ENCODE data around the gene GSTT4. TPM values are rescaled to one million over a fixed set of nuclear protein-coding genes. Genes with fewer than 3 reads are reported as not detected.
"Not testable (repeated sequence)": the region's sequence is repeated elsewhere in the genome, so short reads cannot be mapped to it uniquely, and the experiment has no call there.

Gene GSTT4
- total RNA-seq, 1 donor from 2014 or later, result not detected

DNA sequence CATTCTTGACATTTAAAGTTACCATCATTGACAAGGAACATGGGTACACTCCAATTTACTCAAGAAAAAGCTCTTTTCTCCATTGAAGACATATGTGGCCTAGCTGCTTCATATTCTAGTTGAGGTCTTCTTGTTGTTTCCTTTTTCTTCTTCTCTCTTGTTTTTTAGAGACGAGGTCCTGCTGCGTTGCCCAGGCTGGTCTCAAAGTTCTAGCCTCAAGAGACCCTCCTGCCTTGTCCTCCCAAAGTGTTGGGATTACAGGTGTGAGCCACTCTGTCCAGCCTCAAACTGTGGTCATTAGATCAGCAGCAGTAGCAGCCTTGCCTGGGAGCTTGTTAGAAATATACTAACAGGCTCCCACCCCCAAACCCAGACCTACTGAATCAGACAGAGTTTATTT is 12.2 kb downstream of the GSTT4 start:
- intact Hi-C loops (cut with micrococcal nuclease), result loop anchor here (10.0 kb wide), 1 partner anchor 48 kb away; no protein-coding TSS in a partner anchor

DNA sequence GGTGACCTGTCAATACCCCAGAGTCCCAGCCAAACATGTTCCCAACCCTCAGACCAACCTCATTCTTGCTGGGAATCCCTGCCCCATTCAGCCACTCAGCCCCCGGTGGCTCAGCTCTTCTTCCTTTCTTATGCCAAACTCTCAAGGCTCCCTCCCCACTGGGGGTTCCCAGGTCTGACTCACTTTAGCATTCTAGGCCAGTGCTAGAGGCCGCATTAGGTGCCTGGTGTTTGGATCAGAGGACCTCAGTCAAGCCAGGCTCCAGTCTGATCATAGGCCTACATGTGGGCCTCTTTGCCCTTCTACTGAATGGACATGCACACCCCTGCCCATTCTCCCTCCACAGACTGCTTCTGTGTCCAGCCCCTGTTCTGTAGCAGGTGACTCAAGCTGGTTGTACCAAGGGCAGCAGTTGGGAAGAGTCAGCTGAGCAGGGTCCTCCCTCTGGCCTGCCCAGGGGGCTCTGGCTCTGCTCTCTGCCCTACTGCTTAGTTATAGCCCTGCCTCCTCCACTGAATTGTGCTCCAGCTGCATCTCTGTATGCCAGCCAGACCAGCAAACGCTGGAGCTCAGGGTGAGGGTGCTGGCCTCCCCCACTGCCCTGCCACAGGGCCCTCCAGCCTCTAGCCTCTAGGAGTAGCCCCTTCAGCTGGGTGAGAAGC is 15.5 kb downstream of the GSTT4 start:
- intact Hi-C loops (cut with micrococcal nuclease), result loop anchor here (10.0 kb wide), 2 partner anchors 45 to 255 kb away; partner anchors contain the start of gene GGT5

DNA sequence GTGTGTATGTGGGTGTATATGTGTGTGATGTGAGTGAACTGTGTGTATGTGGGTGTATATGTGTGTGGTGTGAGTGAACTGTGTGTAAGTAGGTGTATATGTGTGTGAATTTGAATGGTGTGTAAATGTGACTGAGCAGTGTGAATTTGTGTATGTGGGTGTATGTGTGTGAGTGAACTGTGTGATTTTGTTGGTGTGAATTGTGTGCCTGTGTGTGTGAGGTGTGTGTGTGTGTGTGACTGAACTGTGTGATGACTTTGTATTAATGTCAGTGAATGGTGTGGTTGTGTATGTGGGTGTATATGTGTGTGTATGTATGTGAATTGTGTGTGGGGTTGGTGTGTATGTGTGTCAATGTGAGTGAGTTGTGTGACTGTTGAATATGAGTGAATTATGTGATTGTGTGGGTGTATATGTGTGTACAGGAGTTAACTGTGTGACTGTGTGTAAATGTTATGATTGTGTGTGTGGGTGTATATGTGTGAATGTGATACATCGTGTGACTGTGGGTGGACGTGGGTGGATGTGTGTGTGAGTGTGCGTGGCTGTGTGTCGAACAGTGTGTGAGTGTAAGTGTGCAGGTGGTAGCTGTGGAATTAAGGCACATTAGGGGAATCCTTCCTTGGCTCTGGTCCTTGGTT is 18.6 kb downstream of the GSTT4 start:
- intact Hi-C loops (cut with micrococcal nuclease), result loop anchor here (10.0 kb wide), 1 partner anchor 258 kb away; the partner anchor contains the start of gene GGT5

DNA sequence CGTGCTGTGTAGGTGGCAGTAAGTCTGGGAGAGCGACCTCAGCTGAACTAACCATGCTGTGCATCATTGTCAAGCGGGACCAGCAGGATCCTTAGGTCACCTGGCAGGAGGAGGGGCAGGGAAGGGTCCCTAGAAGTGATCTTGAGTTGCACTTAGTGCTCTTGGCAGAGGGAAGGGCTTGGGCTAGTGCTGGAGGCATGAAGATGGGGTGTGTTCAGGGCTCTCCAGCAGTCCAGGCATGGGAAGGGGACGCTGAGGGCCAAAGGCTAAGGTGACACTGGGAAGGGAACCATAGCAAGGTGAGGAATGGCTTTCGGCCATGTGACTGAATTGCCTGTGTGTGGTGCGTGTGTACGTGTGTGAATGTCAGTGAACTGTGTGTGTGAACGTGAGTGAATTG is 19.2 kb downstream of the GSTT4 start:
- intact Hi-C loops (cut with micrococcal nuclease), result loop anchor here (10.0 kb wide), 1 partner anchor 259 kb away; the partner anchor contains the start of gene GGT5

DNA sequence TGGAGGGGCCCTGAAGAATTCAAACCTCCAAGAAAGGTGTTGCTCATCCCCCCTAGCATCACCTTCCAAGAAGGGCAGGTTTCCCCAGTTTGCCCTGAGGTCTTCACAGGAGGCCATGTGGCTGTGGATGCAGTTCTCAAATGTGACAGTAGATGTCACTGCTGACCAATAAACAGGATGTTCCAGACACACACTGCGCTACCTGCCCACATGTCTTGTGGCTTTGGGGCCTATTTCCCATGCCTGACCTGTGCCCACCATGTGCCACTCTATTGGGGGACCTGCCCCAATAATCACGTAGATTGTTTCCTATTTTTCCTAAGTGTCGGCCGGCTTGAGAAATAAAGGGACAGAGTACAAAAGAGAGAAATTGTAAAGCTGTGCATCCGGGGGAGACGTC is 20.8 kb downstream of the GSTT4 start:
- intact Hi-C loops (cut with micrococcal nuclease), result loop anchor here (10.0 kb wide), 1 partner anchor 260 kb away; the partner anchor contains the start of gene GGT5

DNA sequence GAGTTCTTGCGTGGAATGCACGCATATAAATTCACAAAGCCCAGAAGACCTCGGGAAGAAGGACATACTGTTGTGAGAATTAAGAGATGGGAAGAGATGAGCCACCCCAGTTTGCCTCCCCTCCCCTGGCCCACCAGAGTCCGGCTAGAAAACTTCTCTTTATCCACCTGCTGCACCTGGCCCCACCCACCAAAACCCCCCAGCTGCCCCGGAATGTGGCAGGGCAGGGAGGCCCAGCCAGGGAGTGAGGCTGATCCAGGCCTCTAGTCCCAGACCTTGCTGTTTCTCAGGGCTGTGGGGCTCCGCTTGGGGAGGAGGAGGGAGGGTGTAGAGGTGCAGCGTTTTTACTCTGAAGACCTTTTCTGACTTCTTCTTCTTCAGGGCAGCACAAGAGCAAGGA is 24.7 kb downstream of the GSTT4 start:
- intact Hi-C loops (cut with micrococcal nuclease), result loop anchor here (10.0 kb wide), 1 partner anchor 264 kb away; the partner anchor contains the start of gene GGT5

DNA sequence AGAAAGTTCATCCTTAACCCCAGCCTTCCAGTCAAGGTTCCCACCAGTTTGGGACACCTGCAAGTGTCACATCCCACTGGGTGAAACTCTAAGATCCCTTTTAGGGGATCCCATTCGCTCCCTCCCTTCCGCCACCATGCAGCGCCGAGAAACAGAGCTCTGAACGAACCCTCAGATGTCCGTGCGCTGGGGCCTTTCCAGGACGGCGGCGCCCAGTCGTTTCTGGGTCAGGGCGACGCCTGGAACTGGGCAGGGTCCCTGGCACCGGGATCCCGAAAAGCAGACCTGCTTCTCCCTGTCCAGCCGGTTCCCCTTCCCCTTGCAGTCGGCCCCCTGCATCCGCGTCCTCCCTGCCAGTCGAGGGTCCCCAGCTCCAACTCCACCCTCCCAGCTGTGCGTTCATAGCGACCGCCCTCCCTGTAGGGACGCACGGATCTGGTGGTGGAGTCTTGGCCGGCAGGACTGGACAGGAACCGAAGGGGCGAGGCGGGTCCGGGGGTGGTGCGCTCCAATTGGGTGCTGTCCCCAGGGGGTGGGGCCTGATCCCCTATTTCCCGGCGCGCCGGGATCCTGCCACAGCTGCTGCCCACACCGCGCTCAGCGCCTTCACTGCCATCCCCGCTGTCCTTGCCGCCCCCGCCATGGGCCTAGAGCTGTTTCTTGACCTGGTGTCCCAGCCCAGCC is 25.6 kb downstream of the GSTT4 start, which contains the start of gene GSTT2:
Gene GSTT2 (plus strand): TSS at position 578 of the 684 bp plus-strand sequence.
- intact Hi-C loops (cut with micrococcal nuclease), result loop anchor here (10.0 kb wide), 1 partner anchor 265 kb away; the partner anchor contains the start of gene GGT5

DNA sequence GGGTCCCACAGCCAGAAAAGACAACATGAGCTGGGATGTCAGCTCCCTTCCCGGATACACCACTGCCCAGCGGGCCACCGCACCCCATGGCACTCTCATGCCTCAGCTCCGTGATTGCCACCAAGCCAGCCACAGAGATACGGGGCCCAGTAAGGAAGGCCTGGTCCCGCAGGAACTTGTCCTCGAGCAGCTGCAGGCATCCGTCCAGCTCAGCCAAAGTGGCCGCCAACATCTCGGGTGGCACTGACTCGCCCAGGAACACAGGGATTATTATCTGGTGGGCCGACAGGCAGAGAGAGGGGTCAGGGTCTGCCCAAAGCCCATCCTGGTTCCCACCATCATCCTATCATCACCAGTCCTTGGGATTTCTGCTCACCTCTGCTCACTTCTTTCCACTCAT is 27.9 kb downstream of the GSTT4 start:
- intact Hi-C loops (cut with micrococcal nuclease), result not testable (repeated sequence)

DNA sequence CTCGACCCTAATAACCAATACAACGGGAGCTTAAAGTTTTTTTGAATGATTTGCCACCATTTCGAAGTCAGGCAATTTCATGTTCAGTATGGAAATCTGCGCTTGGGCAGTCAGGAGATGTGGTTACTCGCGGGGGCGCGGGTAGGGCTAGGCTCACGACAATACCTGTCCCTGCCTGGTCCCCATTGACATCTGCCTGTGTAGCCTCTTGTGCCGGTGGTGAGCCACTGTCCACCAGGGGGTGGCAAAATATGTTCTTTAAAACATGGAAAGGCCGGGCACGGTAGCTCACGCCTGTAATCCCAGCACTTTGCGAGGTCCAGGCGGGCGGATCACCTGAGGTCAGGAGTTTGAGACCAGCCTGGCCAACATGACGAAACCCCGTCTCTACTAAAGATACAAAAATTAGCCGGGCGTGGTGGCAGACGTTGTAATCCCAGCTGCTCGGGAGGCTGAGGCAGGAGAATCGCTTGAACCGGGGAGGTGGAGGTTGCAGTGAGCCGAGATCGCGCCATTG is 30.4 kb downstream of the GSTT4 start:
- intact Hi-C loops (cut with micrococcal nuclease), result not testable (repeated sequence)

DNA sequence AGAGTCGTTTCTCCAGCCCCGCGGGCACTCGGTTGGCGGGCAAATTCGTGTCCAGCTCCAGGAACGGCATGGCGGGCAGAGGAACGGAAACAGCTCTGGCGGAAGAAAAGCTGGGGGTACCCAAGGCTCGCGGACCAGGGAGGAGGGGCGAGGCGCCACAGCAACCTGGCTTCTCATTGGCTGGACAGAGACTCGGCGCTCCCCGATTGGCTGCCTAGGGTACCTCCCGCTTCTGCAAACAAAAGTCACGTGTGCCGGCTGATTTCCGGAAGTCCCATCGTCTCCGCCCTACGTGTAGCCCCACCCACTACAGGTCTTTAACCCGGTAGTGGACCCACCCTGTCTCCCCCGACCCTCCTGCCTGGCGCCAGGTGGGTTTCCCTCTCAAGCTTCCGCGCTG is 30.9 kb downstream of the GSTT4 start, which contains the start of gene DDT:
Gene DDT (minus strand): TSS at position 97 of the 400 bp plus-strand sequence. CDS start 27 bp downstream, at position 70.
- intact Hi-C loops (cut with micrococcal nuclease), result not testable (repeated sequence)

DNA sequence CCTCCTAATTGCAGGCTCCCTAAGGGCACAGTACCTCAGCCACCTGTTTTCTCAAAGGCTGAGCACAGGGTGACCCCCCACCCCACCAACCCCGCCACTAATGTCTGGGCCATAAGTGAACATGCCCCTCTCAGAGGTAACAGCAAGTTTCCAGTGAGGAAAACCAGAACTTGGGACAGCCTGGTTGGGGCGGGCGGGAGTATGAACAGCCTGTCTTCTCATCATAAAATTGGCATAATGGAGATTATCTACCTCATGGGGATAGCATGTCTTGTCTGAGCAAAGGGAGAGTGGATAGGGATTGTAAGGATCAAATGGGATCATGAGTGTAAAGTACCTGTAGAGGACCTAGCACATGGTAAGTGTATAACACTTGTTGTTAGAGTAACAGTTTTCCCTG is 33.3 kb downstream of the GSTT4 start:
- intact Hi-C loops (cut with micrococcal nuclease), result not testable (repeated sequence)

DNA sequence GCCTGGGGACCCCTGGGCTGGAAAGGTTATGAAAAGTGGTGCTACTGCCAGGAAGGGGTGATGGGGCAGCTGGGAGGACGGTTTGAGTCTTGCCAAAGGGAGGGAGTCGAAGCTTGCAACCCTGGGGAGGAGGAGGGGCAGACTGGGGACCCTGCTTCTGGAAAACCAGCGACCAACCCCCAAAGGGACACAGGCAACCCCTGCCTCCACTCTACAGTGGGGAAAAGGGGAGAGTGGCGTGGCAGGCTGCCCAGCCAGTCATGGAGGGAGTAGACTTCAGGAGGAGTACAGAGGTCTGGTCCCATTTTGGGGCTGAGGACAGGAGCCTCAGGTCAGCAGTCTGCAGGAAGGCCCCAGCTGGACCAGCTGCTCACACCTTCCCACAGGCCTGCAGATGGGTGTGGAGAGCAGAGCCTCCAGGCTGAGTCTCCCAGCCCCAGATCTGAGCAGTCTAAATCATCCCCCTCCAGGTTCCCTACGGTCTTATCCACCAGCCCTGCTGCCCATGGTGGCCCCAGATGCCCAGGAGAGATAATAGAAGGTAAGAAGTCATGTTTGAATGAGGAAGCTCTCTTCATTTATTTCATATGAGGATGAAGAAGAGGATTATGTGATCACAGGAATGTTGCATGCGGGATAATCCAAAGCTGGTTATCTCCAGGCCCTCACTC is 34.3 kb downstream of the GSTT4 start:
- intact Hi-C loops (cut with micrococcal nuclease), result no loop called here

DNA sequence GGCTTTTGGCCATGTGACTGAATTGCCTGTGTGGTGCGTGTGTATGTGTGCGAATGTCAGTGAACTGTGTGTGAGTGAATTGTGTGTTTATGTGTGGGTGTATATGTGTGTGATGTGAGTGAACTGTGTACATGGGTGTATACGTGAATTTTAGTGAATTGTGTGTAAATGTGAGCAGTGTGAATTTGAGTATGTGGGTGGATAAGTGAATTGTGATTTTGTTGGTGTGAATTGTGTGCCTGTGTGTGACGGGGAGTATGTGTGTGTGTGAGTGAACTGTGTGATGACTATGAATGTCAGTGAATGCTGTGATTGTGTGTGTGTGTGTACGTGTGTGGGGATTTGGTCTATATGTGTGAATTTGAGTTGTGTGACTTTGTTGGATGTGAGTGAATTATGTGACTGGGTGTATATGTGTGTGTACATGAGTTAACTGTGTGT is 35.0 kb downstream of the GSTT4 start:
- intact Hi-C loops (cut with micrococcal nuclease), result no loop called here

DNA sequence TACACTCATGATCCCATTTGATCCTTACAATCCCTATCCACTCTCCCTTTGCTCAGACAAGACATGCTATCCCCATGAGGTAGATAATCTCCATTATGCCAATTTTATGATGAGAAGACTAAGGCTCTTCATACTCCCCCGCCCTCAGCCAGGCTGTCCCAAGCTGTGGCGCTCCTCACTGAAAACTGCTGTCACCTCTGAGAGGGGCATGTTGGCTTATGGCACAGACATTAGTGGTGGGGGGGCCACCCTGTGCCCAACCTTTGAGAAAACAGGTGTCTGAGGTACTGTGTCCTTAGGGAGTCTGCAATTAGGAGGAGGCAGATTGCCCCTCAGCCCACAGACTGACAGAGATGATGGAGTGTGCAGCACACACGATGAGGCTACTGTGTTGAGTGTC is 36.2 kb downstream of the GSTT4 start:
- intact Hi-C loops (cut with micrococcal nuclease), result no loop called here

DNA sequence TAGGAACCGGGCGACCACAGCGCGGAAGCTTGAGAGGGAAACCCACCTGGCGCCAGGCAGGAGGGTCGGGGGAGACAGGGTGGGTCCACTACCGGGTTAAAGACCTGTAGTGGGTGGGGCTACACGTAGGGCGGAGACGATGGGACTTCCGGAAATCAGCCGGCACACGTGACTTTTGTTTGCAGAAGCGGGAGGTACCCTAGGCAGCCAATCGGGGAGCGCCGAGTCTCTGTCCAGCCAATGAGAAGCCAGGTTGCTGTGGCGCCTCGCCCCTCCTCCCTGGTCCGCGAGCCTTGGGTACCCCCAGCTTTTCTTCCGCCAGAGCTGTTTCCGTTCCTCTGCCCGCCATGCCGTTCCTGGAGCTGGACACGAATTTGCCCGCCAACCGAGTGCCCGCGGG is 38.7 kb downstream of the GSTT4 start, which contains the start of gene DDTL:
Gene DDTL (plus strand): TSS at position 321 of the 400 bp plus-strand sequence. CDS start 27 bp downstream, at position 348.
- intact Hi-C loops (cut with micrococcal nuclease), result not testable (repeated sequence)

DNA sequence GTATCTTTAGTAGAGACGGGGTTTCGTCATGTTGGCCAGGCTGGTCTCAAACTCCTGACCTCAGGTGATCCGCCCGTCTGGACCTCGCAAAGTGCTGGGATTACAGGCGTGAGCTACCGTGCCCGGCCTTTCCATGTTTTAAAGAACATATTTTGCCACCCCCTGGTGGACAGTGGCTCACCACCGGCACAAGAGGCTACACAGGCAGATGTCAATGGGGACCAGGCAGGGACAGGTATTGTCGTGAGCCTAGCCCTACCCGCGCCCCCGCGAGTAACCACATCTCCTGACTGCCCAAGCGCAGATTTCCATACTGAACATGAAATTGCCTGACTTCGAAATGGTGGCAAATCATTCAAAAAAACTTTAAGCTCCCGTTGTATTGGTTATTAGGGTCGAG is 39.2 kb downstream of the GSTT4 start:
- intact Hi-C loops (cut with micrococcal nuclease), result not testable (repeated sequence)

DNA sequence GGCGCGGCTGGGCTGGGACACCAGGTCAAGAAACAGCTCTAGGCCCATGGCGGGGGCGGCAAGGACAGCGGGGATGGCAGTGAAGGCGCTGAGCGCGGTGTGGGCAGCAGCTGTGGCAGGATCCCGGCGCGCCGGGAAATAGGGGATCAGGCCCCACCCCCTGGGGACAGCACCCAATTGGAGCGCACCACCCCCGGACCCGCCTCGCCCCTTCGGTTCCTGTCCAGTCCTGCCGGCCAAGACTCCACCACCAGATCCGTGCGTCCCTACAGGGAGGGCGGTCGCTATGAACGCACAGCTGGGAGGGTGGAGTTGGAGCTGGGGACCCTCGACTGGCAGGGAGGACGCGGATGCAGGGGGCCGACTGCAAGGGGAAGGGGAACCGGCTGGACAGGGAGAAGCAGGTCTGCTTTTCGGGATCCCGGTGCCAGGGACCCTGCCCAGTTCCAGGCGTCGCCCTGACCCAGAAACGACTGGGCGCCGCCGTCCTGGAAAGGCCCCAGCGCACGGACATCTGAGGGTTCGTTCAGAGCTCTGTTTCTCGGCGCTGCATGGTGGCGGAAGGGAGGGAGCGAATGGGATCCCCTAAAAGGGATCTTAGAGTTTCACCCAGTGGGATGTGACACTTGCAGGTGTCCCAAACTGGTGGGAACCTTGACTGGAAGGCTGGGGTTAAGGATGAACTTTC is 44.0 kb downstream of the GSTT4 start, which contains the start of gene GSTT2B:
Gene GSTT2B (minus strand): TSS at position 112 of the 688 bp plus-strand sequence. CDS start 64 bp downstream, at position 48.
- intact Hi-C loops (cut with micrococcal nuclease), result not testable (repeated sequence)

DNA sequence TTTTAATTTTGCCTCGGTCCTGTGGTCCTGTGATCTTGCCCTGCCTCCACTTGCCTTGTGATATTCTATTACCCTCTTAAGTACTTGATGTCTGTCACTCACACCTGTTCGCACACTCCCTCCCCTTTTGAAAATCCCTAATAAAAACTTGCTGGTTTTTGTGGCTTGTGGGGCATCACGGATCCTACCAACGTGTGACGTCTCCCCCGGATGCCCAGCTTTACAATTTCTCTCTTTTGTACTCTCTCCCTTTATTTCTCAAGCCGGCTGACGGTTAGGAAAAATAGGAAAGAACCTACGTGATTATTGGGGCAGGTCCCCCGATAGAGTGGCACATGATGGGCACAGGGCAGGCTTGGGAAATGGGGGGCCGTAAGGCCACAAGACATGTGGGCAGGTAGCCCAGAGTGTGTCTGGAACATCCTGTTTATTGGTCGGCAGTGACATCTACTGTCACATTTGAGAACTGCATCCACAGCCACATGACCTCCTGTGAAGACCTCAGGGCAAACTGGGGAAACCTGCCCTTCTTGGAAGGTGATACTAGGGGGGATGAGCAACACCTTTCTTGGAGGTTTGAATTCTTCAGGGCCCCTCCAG is 48.9 kb downstream of the GSTT4 start:
- intact Hi-C loops (cut with micrococcal nuclease), result loop anchor here (10.0 kb wide), 1 partner anchor 92 kb away; no protein-coding TSS in a partner anchor

DNA sequence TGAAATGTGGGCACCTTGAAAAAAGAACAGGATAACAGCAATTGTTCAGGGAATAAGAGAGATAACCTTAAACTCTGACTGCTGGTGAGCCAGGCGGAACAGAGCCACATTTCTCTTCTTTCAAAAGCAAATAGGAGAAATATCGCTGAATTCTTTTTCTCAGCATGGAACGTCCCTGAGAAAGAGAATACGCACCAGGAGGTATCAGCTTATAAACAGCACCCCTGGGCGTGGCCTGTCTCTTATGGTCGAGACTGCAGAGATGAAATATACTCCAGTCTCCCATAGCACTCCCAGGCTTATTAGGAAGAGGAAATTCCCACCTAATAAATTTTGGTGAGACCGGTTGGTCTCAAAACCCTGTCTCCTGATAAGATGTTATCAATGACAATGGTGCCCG is 49.4 kb downstream of the GSTT4 start:
- intact Hi-C loops (cut with micrococcal nuclease), result loop anchor here (10.0 kb wide), 1 partner anchor 91 kb away; no protein-coding TSS in a partner anchor
